BE2C (cell line): ENCODE results near the gene UGT3A1.

Experiments used
- DNase-seq: peaks from one replicate; pipeline ENCODE4 v3.0.0-alpha.2; 2020
- H3K27me3 ChIP-seq: fragments of 250-450 bp; sonication (Bioruptor Pico); 2 replicates; pipeline ENCODE4 v1.5.1; 2020; ENCODE audit warnings: mild to moderate bottlenecking
- H3K36me3 ChIP-seq: fragments of 250-450 bp; sonication (Bioruptor Pico); 2 replicates; pipeline ENCODE4 v1.5.1; 2020; ENCODE audit warnings: mild to moderate bottlenecking
- H3K4me1 ChIP-seq: fragments of 250-450 bp; sonication (Bioruptor Pico); 2 replicates; pipeline ENCODE4 v1.5.1; 2020
- H3K4me3 ChIP-seq: 2 replicates; pipeline ENCODE4 v1.5.1; 2011; ENCODE audit warnings: low read depth, low read length
- H3K9me3 ChIP-seq: fragments of 250-450 bp; sonication (Bioruptor Pico); 2 replicates; pipeline ENCODE4 v1.5.1; 2020
- TF ChIP-seq, protein P1 (sequence below): IDR thresholded peaks from 2 replicates; pipeline ENCODE4 v1.5.1; 2012; ENCODE audit warnings: mild to moderate bottlenecking, low read depth, low read length

UGT3A1 gene

DNA sequence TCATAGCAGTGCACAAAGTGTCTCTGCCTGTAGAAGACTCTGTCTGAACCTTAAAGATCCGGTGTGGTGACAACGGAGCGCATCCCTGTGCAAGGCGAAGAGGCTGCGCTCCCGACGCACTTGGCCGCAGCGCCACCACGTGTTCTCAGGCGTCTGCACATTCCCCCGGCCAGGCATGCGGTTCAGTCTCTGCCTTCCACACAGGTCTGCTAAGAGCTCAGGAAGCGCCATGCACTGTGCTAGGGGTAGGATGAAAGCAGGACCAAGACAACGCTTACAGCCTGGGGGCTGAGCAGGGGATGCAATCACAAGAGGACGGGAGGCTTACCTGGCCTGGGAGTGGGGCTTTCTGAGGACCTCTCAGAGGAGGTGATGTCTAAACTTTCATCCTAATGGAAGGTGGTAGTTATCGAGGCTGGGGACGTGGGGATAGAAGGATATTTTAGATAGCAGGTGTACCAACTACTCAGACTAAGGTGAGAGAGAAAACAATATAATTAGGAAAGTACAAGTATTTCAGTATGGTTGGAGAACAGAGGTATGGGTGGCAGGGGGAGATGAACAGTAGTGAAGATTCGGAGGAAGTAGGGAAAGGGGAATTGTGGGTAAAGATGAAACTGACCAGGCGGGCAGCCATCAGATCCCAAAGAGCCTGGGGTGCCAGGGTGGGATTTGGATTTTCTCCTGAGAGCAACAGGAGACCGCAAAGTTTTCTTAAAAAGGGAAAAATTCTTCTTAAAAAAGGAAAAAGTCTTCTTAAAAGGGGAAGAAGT lies 66.1 kb downstream of the UGT3A1 start:
- Histone ChIP-seq H3K4me1 (no peaks in the 10 kb centered on the region; the same call in 1 of the 2 replicates), H3K9me3 (no peaks in the 10 kb centered on the region), H3K4me3 (no peak overlapping the region), H3K27me3 (peaks cover 13% of the 10 kb centered on the region), H3K36me3 (no peaks in the 10 kb centered on the region)
- TF ChIP-seq, protein P1, sequence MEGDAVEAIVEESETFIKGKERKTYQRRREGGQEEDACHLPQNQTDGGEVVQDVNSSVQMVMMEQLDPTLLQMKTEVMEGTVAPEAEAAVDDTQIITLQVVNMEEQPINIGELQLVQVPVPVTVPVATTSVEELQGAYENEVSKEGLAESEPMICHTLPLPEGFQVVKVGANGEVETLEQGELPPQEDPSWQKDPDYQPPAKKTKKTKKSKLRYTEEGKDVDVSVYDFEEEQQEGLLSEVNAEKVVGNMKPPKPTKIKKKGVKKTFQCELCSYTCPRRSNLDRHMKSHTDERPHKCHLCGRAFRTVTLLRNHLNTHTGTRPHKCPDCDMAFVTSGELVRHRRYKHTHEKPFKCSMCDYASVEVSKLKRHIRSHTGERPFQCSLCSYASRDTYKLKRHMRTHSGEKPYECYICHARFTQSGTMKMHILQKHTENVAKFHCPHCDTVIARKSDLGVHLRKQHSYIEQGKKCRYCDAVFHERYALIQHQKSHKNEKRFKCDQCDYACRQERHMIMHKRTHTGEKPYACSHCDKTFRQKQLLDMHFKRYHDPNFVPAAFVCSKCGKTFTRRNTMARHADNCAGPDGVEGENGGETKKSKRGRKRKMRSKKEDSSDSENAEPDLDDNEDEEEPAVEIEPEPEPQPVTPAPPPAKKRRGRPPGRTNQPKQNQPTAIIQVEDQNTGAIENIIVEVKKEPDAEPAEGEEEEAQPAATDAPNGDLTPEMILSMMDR, result peak; percentile 63
- peak; percentile 59 for DNase-seq

DNA sequence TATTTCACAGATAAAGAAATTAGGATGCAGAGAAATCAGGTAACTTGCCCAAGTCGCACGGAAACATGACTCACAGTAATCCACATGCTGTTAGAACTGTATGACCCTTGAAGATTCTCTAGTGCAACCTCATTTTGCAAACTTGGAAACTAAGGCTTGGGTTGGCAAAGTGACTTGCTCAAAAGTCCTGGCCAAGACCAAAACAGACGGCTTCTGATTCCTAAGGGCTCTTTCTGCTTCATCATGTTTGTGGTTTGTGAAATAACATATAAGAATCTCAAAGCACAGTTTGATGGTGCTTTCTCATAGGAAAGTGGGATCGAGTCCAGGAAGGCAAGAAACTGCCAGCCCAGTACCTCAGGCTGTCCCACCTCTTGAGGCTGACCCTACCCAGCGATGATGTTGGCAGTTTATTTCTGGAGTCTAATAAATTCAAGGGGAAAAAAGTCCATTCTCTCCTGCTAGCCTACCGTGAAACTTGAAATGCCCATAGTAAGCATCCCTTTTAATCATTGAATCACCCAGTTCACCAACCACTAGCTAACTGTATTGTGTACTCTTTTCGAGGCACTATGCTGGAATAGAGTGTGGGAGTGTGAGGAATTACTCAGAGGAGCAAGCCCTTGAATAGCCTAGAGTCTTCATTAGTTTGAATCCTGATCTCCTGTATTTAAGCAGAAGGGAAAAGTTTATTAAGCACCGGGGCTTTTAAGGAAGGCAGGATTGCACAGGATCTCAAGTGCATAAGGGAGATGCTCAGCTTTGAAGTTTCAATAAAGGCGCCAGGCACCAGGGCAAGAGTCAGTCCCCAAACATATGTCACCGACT lies 66.9 kb downstream of the UGT3A1 start:
- Histone ChIP-seq H3K9me3 (no peaks in the 10 kb centered on the region), H3K4me3 (no peak overlapping the region), H3K36me3 (no peaks in the 10 kb centered on the region), H3K27me3 (peaks cover 13% of the 10 kb centered on the region), H3K4me1 (no peaks in the 10 kb centered on the region; the same call in 1 of the 2 replicates)
- DNase-seq, result no peak
- TF ChIP-seq, protein P1, result no peak

DNA sequence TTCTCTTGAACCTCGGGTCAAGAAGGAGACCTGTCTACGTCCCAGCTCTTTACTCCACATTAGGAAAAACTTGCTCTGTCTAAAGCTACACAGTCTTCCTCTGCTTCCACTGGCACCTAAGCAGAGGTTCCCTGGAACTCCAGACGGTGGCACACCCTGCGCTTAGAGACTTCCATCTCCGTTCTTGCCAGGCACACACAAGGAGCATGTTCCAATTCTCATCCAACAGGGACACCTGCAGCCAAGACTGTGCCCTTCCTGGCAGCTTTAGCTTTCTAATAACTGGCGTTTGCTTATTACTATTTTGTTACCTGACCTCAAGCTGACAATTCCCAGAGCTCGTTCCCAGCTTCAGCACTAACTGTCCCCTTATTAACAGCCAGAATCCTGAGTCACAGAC lies 68.7 kb downstream of the UGT3A1 start:
- H3K36me3 ChIP-seq, result no peaks in the 10 kb centered on the region

DNA sequence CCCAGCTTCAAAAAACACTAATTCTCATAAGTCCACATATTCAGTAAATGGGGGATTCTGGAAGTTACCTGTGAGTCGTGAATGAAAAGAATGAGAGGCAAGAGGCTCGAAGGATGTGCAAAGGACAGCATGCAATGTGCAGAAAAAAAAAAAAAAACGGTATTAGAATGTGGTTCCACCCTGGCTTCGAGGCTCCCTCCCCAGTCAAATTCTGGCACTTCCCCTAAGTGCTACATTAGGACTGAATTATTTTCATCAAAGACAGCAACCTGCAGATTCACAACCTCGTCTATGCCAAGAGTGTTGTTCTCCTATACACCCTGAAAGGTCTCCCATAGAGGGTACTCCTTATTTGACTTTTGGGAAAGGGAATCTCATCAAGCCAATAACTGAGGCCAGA lies 69.3 kb downstream of the UGT3A1 start:
- DNase-seq, result no peak
- peaks cover 13% of the 10 kb centered on the region for H3K27me3 ChIP-seq
- no peaks in the 10 kb centered on the region; the same call in 1 of the 2 replicates for H3K4me1 ChIP-seq

More for the DNA sequence above, 68.7 kb downstream of the UGT3A1 start:
- no peak for DNase-seq
- Histone ChIP-seq H3K27me3 (peaks cover 13% of the 10 kb centered on the region), H3K4me1 (no peaks in the 10 kb centered on the region; the same call in 1 of the 2 replicates), H3K9me3 (no peaks in the 10 kb centered on the region), H3K4me3 (no peak overlapping the region)
- TF ChIP-seq, protein P1, result no peak

DNA sequence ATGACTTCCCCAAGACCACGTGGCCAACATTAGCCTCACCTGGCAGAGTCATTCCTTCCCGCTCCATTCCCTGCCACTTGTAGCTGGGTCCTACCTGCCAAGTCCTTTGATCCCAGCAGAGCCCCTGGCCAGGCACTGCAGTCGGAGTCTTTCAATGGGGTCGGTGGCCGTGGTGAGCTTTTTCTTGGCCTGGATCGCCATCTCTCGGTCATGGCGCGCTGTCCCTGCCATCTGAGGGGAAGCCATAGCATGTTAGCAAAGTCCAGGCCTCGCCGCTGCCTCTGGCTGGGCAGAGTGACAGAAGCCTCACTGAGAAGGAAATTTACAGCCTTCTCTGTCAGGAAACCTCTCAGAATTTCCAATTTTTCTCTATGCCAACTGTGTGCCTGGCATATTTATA lies 70.3 kb downstream of the UGT3A1 start:
- DNase-seq, result no peak
- TF ChIP-seq, protein P1, result no peak
- no peaks in the 10 kb centered on the region for H3K36me3 ChIP-seq
- H3K27me3 ChIP-seq, result peaks cover 13% of the 10 kb centered on the region
- H3K4me1 ChIP-seq, result no peaks in the 10 kb centered on the region; the same call in 1 of the 2 replicates
- H3K9me3 ChIP-seq, result no peaks in the 10 kb centered on the region
- no peak overlapping the region for H3K4me3 ChIP-seq

More for the DNA sequence above, 69.3 kb downstream of the UGT3A1 start:
- TF ChIP-seq, protein P1, result no peak
- H3K9me3 ChIP-seq, result no peaks in the 10 kb centered on the region
- no peaks in the 10 kb centered on the region for H3K36me3 ChIP-seq
- no peak overlapping the region for H3K4me3 ChIP-seq
